Measurements from ENCODE around the gene MAEA. TPM values are rescaled to one million over a fixed set of nuclear protein-coding genes. Genes with fewer than 3 reads are reported as not detected.

MAEA gene
- total and polyA plus RNA-seq, 10 of the 15 experiments (the other 5 are each of a cell fraction or from before 2014, with no cell fraction given) = 3.6 to 67.1 (median 54.6) TPM

DNA sequence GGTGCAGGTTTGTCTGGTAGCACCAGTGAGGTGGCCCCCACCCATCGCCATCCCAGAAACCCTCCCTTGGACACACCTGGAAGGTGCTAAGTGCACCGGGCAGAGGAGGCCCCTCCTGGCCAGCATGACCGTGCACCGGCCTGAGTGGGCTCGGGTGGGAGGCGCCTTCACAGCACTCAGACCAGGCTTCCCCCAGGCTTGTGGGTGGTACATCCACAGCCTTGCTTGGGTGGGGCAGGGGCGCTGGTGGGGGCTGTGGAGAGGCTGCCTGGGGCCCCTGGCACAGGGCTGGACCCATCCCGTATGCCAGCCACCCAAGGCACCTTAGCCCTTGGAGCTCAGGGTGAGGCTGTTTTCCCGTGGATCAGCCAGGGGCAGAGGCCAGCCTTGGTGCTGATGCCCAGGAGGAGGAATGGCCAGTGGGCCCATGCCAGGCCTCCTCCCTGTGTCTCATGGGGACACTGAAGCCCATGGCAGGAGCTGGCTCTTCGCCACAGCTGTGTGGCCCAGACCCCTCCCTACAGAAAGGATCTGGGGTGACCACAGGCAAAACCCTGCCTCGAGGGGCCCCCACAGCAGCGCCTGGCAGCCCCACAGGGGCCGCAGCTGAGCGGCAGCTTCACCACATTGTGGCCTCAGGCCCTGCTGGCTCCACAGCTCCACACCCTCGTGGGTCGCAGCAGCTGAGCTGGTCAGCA is 95.1 kb downstream of the MAEA start:
- Histone ChIP-seq H3K27ac (ENCODE audit: control insufficient read depth, insufficient read depth) (no peak overlapping the region), H3K79me2 (ENCODE audit: control insufficient read depth, insufficient read depth, low read length) (no peaks in the 10 kb centered on the region), H3K4me3 (no peak overlapping the region), H2AFZ (ENCODE audit: control insufficient read depth, low read depth, low read length) (no peak overlapping the region), H3K4me2 (ENCODE audit: control insufficient read depth, insufficient read depth) (no peak overlapping the region), H3K27me3 (replicated peaks in 1 of 2; ENCODE audit: control insufficient read depth in 2 of 2, insufficient read depth in 2 of 2, low read length in 1 of 2) (no peaks in the 10 kb centered on the region), H3K9me3 (replicated peaks; ENCODE audit: control insufficient read depth, insufficient read depth, low read length) (peaks cover 1% of the 10 kb centered on the region; the same call in 2 of the 3 replicates), H3K4me1 (ENCODE audit: control insufficient read depth, insufficient read depth, low read length) (no peaks in the 10 kb centered on the region), H3K9ac (ENCODE audit: control insufficient read depth, insufficient read depth, low read length) (no peak overlapping the region), H3K36me3 (ENCODE audit: control insufficient read depth in 2 of 2, insufficient read depth in 2 of 2, low read length in 1 of 2) (peaks cover 0 to 4% of the 10 kb centered on the region in 2 experiments; a peak in 1 of 4 replicates), H4K20me1 (ENCODE audit: control insufficient read depth, insufficient read depth) (no peaks in the 10 kb centered on the region)
- in situ Hi-C loops (cut with MboI) (no loop called here), intact Hi-C loops (cut with micrococcal nuclease; ENCODE audit: unreplicated experiment) (no loop called here)
- SMC1A ChIA-PET (ENCODE audit: uncharacterized antibody, unreplicated experiment) = no interaction called here
- 70% methylated on average over 16 of the region's 16 CpGs for WGBS (ENCODE audit: insufficient coverage, insufficient replicate concordance, low lambda C conversion rate, missing lambda C conversion rate)
- CTCF ChIA-PET = no interaction called here
- POLR2A ChIA-PET = no interaction called here
- RAD21 ChIA-PET (ENCODE audit: unreplicated experiment) = no interaction called here
- ATAC-seq (no peak), FAIRE-seq (no peak), DNase-seq (ENCODE audit: low read depth, low spot score) (no peak)
- TF ChIP-seq, protein P1, sequence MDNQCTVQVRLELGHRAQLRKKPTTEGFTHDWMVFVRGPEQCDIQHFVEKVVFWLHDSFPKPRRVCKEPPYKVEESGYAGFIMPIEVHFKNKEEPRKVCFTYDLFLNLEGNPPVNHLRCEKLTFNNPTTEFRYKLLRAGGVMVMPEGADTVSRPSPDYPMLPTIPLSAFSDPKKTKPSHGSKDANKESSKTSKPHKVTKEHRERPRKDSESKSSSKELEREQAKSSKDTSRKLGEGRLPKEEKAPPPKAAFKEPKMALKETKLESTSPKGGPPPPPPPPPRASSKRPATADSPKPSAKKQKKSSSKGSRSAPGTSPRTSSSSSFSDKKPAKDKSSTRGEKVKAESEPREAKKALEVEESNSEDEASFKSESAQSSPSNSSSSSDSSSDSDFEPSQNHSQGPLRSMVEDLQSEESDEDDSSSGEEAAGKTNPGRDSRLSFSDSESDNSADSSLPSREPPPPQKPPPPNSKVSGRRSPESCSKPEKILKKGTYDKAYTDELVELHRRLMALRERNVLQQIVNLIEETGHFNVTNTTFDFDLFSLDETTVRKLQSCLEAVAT (IDR thresholded peaks at IDR 0.05) = no peak
- TF ChIP-seq SPI1 (IDR thresholded peaks at IDR 0.05; ENCODE audit: borderline replicate concordance, insufficient read depth, low read depth, low read length) (no peak), HCFC1 (IDR thresholded peaks at IDR 0.05; ENCODE audit: low read length) (no peak), FOS (IDR thresholded peaks at IDR 0.05; ENCODE audit: borderline replicate concordance, extremely low read depth, insufficient read length) (no peak), ZNF384 (IDR thresholded peaks at IDR 0.05; ENCODE audit: borderline replicate concordance, low read depth, low read length) (no peak), NBN (IDR thresholded peaks at IDR 0.05) (no peak), ETV6 (conservative IDR thresholded peaks at IDR 0.05 in 1 of 2, IDR thresholded peaks at IDR 0.05 in 1 of 2; ENCODE audit: borderline replicate concordance in 1 of 2, low read depth in 1 of 2) (no peak), TCF7 (IDR thresholded peaks at IDR 0.05; ENCODE audit: borderline replicate concordance) (no peak), WRNIP1 (IDR thresholded peaks at IDR 0.05; ENCODE audit: borderline replicate concordance, low read depth, low read length) (no peak)
- TF ChIP-seq, protein P2, sequence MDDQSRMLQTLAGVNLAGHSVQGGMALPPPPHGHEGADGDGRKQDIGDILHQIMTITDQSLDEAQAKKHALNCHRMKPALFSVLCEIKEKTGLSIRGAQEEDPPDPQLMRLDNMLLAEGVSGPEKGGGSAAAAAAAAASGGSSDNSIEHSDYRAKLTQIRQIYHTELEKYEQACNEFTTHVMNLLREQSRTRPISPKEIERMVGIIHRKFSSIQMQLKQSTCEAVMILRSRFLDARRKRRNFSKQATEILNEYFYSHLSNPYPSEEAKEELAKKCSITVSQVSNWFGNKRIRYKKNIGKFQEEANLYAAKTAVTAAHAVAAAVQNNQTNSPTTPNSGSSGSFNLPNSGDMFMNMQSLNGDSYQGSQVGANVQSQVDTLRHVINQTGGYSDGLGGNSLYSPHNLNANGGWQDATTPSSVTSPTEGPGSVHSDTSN (IDR thresholded peaks at IDR 0.05; ENCODE audit: insufficient replicate concordance, low read depth, low read length) = no peak
- BruUV-seq (replicated peaks) = no TSS peak

Data from GM12878 (cell line).